CD4-positive, alpha-beta T cell (primary cell): ENCODE measurements around the gene FAM177B. TPM values are rescaled to one million over a fixed set of nuclear protein-coding genes. Genes with fewer than 3 reads are reported as not detected.

Source experiments
- ATAC-seq: fragments of 200-7000 bp; cut with Tn5 transposase; one replicate; pipeline ENCODE4 v1.10.0; 2022; ENCODE audit warnings: mild to moderate bottlenecking; ENCODE audit not compliant: poor library complexity
- CTCF ChIA-PET: fragments of 350-600 bp; sonication (Branson Sonifier 250); formaldehyde crosslinking; loops from one replicate; lab custom pipeline; 2021; ENCODE audit warnings: antibody characterized with exemption, inconsistent platforms; lab: Charles Lee
- POLR2A ChIA-PET: fragments of 350-600 bp; sonication (Branson Sonifier 250); formaldehyde crosslinking; loops from one replicate; lab custom pipeline; 2021; ENCODE audit warnings: antibody characterized with exemption, inconsistent platforms; lab: Charles Lee
- DNase-seq, 14 experiments: peaks; one replicate each; pipeline ENCODE4 v3.0.0-alpha.2; 2013 to 2020; ENCODE audit warnings: mixed read lengths in 2 of 14
- H3K27ac ChIP-seq, 2 donors: one replicate each; pipeline versions ENCODE4 v1.5.1 to v1.7.0; 2013; ENCODE audit warnings: low read length in 2 of 2, low read depth in 1 of 2, mild to moderate bottlenecking in 1 of 2
- H3K27me3 ChIP-seq, 2 experiments: 1 replicate in 1 of 2; 2 replicates in 1 of 2; pipeline versions ENCODE4 v1.6.1 to v1.7.0; 2013; ENCODE audit warnings: low read length in 2 of 2, control low read depth in 1 of 2, mild to moderate bottlenecking in 1 of 2, moderate library complexity in 1 of 2; ENCODE audit not compliant: insufficient read depth in 2 of 2, control insufficient read depth in 1 of 2
- H3K36me3 ChIP-seq: one replicate; pipeline ENCODE4 v1.6.1; 2013; ENCODE audit warnings: low read length, control low read depth; ENCODE audit not compliant: insufficient read depth
- H3K4me1 ChIP-seq: one replicate; pipeline ENCODE4 v1.6.1; 2013; ENCODE audit warnings: low read length, control low read depth; ENCODE audit not compliant: insufficient read depth
- H3K4me3 ChIP-seq: one replicate; pipeline ENCODE4 v1.5.1; 2013; ENCODE audit warnings: mild to moderate bottlenecking, low read length, moderate library complexity
- H3K9me3 ChIP-seq, 2 experiments: 1 replicate in 1 of 2; 2 replicates in 1 of 2; pipeline versions ENCODE4 v1.6.1 to v1.7.0; 2013; ENCODE audit warnings: low read length in 2 of 2, mild to moderate bottlenecking in 2 of 2, control low read depth in 1 of 2, moderate library complexity in 1 of 2; ENCODE audit not compliant: control insufficient read depth in 1 of 2, insufficient read depth in 1 of 2
- H3K27ac Mint-ChIP-seq: one replicate; pipeline ENCODE4 v1.8.0; 2020; ENCODE audit warnings: mixed read lengths
- H3K27me3 Mint-ChIP-seq: one replicate; pipeline ENCODE4 v1.8.0; 2021; ENCODE audit warnings: mixed read lengths
- H3K36me3 Mint-ChIP-seq: one replicate; pipeline ENCODE4 v1.8.0; 2021; ENCODE audit warnings: low read depth, mixed read lengths
- H3K4me1 Mint-ChIP-seq: one replicate; pipeline ENCODE4 v1.8.0; 2021; ENCODE audit warnings: low read depth, mixed read lengths
- H3K4me3 Mint-ChIP-seq: one replicate; pipeline ENCODE4 v1.8.0; 2020; ENCODE audit warnings: mild to moderate bottlenecking, mixed read lengths
- H3K9me3 Mint-ChIP-seq: one replicate; pipeline ENCODE4 v1.8.0; 2020; ENCODE audit warnings: mixed read lengths
- intact Hi-C, 2 experiments: fragments of 100-400 bp; cut with DNase I in 1 of 2; cut with micrococcal nuclease in 1 of 2; formaldehyde crosslinking; loops; one replicate each; pipeline versions ENCODE4 v1.15.1 to v1.9.0; 2023 to 2025; cut with DNase I, micrococcal nuclease
- total RNA-seq, 174 experiments: library from RNA in 2 of 174; stranded (reverse) in 2 of 174; gene quantifications; one replicate each; pipeline ENCODE4 v1.2.3 and lab custom pipeline; 2021 to 2026
- TF ChIP-seq, protein P1 (sequence below): fragments of 200-600 bp; IDR thresholded peaks from one replicate; pipeline ENCODE4 v1.8.0; 2022; ENCODE audit warnings: antibody characterized with exemption, mild to moderate bottlenecking

Gene FAM177B
- total RNA-seq, 2 experiments from 2014 or later: not detected

DNA sequence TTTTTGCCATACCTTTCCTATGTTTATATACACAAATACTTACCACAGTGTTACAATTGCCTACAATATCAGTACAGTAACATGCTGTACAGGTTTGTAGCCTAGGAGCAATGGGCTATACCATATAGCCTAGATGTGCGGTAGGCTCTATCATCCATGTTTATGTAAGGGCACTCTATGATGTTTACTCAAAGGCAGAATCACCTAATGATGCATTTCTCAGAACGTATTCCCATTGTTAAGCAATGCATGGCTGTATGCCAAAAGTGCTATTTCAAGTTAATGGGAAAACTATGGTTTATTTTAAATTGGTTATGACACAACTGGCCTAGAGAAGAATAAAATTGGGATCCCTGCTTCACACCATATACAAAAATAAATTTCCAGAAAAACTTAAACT lies 41.0 kb downstream of the FAM177B start:
- no peak overlapping the region for H3K27ac ChIP-seq
- Mint-ChIP-seq H3K4me1 (peaks cover 6% of the 10 kb centered on the region), H3K27ac (no peak overlapping the region), H3K4me3 (no peak overlapping the region), H3K36me3 (no peaks in the 10 kb centered on the region), H3K9me3 (no peaks in the 10 kb centered on the region), H3K27me3 (peaks cover 15% of the 10 kb centered on the region)
- intact Hi-C loops: loop anchor here in 1 of 2 experiments (10.0 kb wide), 1 partner anchor 127 kb away; no protein-coding TSS in a partner anchor
- DNase-seq (no peak), ATAC-seq (no peak)
- no peaks in the 10 kb centered on the region for H3K9me3 ChIP-seq
- H3K4me3 ChIP-seq: no peak overlapping the region
- CTCF ChIA-PET: no interaction called here
- POLR2A ChIA-PET: no interaction called here
- no peaks in the 10 kb centered on the region for H3K36me3 ChIP-seq
- H3K4me1 ChIP-seq: peaks cover 3% of the 10 kb centered on the region
- TF ChIP-seq, protein P1, sequence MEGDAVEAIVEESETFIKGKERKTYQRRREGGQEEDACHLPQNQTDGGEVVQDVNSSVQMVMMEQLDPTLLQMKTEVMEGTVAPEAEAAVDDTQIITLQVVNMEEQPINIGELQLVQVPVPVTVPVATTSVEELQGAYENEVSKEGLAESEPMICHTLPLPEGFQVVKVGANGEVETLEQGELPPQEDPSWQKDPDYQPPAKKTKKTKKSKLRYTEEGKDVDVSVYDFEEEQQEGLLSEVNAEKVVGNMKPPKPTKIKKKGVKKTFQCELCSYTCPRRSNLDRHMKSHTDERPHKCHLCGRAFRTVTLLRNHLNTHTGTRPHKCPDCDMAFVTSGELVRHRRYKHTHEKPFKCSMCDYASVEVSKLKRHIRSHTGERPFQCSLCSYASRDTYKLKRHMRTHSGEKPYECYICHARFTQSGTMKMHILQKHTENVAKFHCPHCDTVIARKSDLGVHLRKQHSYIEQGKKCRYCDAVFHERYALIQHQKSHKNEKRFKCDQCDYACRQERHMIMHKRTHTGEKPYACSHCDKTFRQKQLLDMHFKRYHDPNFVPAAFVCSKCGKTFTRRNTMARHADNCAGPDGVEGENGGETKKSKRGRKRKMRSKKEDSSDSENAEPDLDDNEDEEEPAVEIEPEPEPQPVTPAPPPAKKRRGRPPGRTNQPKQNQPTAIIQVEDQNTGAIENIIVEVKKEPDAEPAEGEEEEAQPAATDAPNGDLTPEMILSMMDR: no peak
- H3K27me3 ChIP-seq: peaks cover 0 to 4% of the 10 kb centered on the region in 2 experiments

DNA sequence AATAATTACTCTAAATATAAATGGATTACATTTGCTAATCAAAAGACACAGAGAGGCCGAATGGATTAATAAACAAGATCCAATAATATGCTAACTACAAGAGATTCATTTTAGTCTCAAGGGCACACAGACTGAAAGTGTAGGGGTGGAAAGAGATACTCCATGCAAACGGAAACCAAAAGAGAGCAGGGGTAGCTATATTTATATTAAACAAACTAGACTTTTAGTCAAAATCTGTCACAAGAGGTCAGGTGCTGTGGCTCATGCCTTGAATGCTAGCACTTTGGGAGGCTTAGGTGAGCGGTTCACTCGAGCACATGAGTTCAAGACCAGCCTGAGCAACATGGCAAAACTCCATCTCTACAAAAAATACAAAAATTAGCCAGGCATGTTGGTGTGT lies 44.2 kb downstream of the FAM177B start:
- H3K4me1 Mint-ChIP-seq: no peaks in the 10 kb centered on the region
- DNase-seq (no peak), ATAC-seq (no peak)
- Histone ChIP-seq H3K9me3 (no peaks in the 10 kb centered on the region), H3K4me3 (no peak overlapping the region), H3K4me1 (no peaks in the 10 kb centered on the region), H3K27me3 (peaks cover 0 to 4% of the 10 kb centered on the region in 2 experiments), H3K27ac (no peak overlapping the region), H3K36me3 (no peaks in the 10 kb centered on the region)
- POLR2A ChIA-PET: no interaction called here
- no peaks in the 10 kb centered on the region for H3K36me3 Mint-ChIP-seq
- no peaks in the 10 kb centered on the region for H3K9me3 Mint-ChIP-seq
- no peak overlapping the region for H3K27ac Mint-ChIP-seq
- TF ChIP-seq, protein P1: no peak
- CTCF ChIA-PET: no interaction called here
- H3K4me3 Mint-ChIP-seq: no peak overlapping the region
- intact Hi-C loops: no loop called here
- H3K27me3 Mint-ChIP-seq: peaks cover 15% of the 10 kb centered on the region

DNA sequence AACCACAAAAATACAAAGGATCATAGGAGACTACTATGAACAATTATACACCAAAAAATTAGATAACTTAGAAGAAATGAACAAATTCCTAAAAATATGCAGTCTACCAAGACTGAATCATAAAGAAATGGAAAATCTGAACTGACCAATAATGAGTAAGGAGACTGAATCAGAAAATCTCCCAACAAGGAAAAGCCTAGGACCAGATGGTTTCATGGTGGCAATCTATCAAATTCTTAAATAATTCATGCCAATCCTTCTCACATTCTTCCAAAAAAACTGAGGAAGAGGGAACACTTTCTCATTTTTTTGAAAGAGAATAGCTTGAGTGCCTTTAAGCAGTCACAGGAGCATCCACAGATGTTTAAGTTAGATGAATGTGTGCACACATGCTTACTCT lies 46.0 kb downstream of the FAM177B start:
- Mint-ChIP-seq H3K4me1 (no peaks in the 10 kb centered on the region), H3K27me3 (peaks cover 15% of the 10 kb centered on the region), H3K4me3 (no peak overlapping the region), H3K27ac (no peak overlapping the region), H3K9me3 (no peaks in the 10 kb centered on the region), H3K36me3 (no peaks in the 10 kb centered on the region)
- no peak overlapping the region for H3K4me3 ChIP-seq
- TF ChIP-seq, protein P1: no peak
- CTCF ChIA-PET: no interaction called here
- no peaks in the 10 kb centered on the region for H3K36me3 ChIP-seq
- no peak for DNase-seq
- no peak for ATAC-seq
- peaks cover 0 to 4% of the 10 kb centered on the region in 2 experiments for H3K27me3 ChIP-seq
- POLR2A ChIA-PET: no interaction called here
- H3K4me1 ChIP-seq: no peaks in the 10 kb centered on the region
- H3K27ac ChIP-seq: no peak overlapping the region
- no peaks in the 10 kb centered on the region for H3K9me3 ChIP-seq
- intact Hi-C loops: no loop called here
